HG02981 (cell line): ENCODE results near the gene ECT2.
A peak's percentile ranks its signal among the peaks of the same experiment; 100 is the strongest.
"Not testable (repeated sequence)": the region's sequence is repeated elsewhere in the genome, so short reads cannot be mapped to it uniquely, and the experiment has no call there.

ENCODE experiments used
- ATAC-seq: cut with Tn5 transposase; IDR thresholded peaks from one replicate; pipeline ENCODE4 v1.9.1; 2021; ENCODE audit warnings: mild to moderate bottlenecking, moderate library complexity; ENCODE audit not compliant: unreplicated experiment

The ECT2 gene, protein sequence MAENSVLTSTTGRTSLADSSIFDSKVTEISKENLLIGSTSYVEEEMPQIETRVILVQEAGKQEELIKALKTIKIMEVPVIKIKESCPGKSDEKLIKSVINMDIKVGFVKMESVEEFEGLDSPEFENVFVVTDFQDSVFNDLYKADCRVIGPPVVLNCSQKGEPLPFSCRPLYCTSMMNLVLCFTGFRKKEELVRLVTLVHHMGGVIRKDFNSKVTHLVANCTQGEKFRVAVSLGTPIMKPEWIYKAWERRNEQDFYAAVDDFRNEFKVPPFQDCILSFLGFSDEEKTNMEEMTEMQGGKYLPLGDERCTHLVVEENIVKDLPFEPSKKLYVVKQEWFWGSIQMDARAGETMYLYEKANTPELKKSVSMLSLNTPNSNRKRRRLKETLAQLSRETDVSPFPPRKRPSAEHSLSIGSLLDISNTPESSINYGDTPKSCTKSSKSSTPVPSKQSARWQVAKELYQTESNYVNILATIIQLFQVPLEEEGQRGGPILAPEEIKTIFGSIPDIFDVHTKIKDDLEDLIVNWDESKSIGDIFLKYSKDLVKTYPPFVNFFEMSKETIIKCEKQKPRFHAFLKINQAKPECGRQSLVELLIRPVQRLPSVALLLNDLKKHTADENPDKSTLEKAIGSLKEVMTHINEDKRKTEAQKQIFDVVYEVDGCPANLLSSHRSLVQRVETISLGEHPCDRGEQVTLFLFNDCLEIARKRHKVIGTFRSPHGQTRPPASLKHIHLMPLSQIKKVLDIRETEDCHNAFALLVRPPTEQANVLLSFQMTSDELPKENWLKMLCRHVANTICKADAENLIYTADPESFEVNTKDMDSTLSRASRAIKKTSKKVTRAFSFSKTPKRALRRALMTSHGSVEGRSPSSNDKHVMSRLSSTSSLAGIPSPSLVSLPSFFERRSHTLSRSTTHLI

DNA sequence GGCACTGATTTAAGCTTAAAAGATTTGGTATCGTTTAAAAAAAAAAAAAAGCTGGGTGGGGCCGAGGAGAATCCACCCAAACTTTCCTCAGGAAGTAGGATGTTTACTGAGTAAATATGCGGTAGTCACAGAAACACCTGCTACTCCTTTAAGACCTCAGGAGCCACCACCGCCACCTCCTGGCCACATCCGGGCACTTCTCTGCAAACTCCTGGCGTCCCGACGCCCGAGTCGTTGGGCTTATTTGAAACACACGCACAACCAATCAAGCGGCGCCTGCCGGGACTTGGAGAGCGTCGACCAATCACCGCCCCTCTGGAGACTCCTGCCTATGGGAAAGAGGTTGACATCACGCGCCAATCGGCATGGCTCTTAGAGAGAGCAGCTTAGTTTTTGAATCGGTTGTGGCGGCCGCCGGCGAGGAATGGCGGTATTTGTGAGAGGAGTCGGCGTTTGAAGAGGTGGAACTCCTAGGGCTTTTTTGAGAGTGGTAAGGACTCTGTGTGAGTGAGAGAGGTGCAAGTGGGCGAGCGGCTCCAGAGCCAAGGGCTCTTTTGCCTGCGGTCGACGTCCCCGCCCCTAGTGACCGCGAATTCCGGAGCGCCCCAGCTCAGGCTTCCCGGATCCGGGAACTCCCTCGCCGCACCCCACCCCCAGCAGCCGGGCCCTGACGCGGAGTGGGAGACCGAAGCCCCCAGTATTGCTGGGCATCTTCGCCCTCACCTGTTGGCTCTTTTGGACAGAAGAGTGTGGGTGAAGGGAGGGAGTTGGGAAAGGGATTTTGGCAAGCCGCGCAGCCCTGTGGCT lies at the start of gene ECT2:
Gene ECT2 (plus strand): TSS at position 359 of the 807 bp plus-strand sequence. CDS start 3,805 bp downstream, outside the sequence.
- peak; percentile 95 for ATAC-seq

DNA sequence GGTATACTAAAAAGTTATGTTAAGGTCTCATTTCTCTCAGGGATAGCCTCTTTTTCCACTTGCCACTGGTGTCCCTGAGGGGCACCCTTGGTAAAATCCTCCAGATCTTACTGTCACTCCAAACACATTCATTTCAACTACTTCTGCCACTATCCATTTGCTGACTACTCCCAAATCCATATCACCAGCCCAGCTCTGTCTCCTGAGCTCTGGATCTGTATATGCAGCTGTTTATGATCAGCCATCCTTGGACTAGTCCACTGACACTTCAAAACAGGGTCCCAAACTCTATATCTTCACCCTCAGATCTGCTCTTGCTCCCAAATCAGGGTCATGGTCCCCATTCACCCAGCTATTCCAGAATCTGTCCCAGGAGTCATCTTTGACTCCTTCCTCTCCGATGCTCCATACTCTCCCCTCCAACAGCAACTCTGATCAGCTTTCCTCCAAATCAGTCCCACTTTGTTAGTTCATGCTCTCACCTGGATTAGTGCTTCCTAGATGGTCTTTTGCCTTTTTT lies 49.5 kb upstream of the ECT2 start:
- no peak for ATAC-seq

DNA sequence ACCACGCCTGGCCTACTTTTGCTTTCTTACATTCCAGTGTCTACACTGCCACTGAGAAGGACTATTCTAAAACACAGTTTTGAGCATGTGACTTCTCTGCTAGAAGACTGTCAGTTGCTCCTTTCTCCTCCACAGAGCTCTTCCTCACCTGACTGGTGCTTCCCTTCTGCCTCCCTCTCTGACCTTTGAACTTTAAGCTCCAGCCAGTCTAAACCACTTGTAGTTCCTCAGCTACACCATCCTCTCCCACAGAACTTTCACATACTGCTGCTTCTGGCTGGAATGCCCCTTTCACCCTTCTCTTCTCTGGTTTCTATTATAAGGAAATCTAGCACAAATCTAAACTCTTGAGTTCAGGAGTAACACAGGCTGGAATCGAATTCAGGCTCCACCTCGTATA lies 48.8 kb upstream of the ECT2 start:
- ATAC-seq, result no peak

DNA sequence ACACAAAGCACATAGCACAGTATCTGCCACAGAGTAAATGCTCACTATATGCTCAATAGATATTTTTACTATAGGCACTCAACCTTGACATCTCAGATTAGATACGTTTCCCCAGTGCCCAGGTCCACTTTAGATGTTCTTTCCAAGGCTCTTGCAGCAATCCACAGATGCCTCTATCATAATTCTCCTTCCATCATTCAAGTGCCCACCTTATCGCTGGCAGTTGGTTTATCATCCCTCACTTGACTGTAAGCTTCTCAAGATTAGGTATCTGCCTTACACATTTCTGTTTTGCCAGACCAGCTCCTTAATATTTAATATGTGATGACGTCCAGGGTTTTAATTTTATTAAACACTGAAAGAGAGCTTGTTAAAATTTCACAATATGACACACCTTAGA lies 48.3 kb upstream of the ECT2 start:
- no peak for ATAC-seq

DNA sequence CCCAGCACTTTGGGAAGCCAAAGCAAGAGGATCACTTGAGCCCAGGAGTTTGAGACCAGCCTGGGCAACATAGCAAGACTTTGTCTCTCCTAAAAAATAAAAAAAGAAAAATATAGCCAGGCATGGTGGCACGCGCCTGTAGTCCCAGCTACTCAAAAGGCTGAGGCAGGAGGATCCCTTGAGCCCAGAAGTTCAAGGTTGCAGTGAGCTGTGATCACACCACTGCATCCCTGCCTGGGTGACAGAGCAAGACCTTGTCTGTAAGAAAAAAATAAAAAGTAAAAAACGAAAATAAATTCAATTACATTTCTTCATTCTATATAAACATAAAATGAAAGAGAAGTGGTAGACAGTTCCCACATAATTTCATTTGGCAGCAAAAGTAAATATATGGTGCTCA lies 47.8 kb upstream of the ECT2 start:
- not testable (repeated sequence) for ATAC-seq

DNA sequence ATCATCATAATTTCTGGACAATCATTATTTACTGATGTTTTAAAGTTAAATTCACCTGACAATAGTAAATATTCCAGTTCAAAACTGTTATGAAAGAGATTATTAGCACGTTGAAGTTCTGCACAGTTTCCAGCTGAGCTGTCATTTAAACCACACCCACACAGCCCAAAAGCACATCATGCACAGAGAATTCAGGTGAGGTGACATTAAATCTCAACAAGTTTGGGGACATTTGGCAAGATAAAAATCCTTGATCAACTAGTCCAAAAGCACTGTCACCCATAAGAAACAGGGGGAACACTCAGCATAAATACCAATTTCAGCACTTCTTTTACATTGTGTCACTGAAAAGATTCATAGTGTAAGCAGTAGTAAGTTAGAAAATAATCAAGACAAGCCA lies 46.5 kb upstream of the ECT2 start:
- no peak for ATAC-seq

DNA sequence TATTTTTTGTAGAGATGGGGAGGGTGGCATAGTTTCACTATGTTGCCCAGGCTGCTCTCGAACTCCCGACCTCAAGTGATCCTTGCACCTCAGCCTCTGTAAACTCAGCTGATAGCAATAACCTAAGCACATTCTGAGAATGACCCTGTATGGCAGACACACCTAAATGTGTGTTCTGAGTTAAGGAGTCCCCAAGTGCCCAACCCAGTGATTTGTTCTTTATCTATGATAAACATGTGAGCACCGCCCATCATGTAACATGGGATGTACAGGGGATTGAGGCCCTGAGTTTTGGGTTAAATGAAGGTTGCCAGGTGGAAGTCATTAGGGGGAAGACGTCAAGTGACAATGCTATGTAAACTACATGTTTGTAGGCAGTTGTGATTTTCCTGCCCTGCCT lies 45.4 kb upstream of the ECT2 start:
- ATAC-seq, result no peak

DNA sequence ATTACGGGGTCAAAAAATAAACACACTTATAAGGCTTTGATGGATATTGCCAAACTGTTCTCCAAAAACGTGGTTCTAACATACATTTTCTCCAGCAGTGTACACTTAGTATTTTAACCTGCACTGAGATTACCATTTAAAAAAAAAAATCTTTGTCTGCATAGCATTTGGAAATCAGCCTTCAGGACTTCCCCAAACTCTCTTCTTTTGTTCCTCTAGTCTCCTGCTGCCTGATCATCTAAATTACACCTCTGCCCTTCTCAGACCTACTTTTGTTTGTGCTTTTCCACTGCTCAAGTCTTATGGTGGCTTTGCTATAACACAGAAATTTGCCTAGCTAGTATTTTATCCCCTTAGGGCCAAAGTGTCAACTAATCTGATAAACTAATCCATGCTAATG lies 43.5 kb upstream of the ECT2 start:
- ATAC-seq, result no peak

DNA sequence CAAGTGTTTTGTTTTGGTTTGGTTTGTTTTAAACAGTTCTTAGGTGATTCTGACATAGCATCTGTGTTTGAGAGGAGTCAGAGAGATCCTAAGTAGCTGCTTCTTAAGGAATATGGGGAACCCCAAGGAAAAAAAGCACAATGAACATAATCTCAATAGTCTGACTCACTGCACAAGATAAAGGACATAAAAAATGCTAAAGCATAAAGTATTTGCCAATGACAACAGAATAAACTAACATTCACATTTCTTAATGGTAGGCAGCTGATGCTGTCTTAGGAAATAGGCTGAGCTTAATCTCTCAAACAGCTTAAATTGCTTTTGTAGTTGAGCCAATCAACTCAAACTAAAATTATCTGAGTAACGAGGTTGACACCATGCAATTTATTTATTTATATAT lies 42.6 kb upstream of the ECT2 start:
- ATAC-seq, result no peak

DNA sequence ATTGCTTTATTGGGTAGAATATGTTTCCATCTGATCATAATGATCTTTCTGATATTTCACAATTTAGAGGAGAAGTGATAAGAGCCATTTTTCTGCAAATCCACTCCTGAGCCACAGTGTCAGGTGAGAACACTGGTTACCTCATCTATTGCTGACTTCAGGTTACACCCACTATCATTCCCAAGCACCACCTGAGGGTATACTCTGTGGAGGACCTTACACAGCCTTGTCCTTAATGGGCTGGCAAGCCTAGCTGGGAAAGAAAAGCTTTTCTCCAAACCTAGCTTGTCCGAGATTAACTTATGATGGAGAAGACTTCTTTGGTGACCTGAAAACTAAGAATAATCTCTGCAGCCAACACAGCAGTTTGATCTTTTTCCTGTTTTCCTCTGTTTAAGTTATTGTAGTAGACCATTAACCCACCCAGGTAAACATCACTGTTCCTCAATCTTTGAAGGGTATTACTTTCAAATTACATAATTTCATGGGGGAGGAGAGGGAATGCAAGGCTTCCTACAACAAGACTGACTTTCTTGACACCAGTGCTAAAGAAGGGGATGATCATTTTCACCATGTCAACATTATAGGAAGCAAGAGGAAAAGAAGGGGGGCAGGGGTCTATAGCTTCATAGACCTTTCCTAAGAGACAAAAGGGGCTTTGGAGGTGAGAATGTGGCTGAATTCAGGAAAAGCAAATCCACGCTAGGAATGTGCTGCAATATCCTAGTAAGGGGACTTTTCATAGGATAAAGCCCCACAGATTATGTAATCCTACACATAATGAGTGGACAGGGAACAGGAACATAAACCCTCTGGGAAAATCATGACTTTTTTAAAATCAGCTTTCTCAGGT lies 41.4 kb upstream of the ECT2 start:
- no peak for ATAC-seq

DNA sequence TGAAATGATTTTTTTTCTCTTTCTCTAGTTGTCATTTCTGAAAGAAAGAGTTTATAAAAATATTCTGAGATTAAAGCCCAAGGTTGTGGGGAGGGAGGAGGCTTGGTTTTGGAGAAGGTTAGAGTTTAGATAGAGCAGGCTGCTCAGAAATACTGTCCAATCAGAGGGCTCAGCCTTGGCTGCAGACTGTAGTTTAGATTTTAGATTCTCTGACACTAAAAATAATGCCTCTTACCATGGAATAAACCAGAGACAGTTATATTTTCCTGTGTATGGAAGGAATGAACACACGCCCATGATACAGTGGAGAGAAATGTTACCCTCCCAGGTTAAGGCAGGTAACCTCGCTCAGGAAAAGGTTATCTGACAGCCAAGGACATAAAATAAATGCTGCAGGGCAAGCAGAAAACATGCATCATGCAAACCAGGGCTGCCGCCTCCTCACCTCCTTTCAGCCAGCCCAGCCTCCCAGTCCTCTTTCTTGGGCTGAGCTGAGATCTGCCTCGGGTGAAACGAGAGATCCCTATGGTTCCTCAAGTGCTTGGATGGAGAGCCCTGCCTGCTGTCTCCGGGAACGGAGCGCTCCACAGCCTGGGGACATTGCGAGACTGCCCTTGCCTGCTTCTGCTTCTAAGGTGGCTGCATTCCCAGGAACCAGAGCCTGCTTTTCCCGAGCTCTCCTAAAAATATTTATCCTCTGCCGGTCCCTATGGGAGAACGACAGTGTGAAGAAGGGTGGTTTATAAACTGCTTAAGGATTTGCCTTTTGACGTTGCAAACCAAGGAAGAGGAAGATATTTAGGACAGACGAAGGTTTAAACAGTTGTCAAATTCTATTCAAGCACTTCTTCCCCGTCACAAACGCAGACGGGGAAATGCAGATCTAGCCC lies 40.5 kb upstream of the ECT2 start:
- no peak for ATAC-seq

DNA sequence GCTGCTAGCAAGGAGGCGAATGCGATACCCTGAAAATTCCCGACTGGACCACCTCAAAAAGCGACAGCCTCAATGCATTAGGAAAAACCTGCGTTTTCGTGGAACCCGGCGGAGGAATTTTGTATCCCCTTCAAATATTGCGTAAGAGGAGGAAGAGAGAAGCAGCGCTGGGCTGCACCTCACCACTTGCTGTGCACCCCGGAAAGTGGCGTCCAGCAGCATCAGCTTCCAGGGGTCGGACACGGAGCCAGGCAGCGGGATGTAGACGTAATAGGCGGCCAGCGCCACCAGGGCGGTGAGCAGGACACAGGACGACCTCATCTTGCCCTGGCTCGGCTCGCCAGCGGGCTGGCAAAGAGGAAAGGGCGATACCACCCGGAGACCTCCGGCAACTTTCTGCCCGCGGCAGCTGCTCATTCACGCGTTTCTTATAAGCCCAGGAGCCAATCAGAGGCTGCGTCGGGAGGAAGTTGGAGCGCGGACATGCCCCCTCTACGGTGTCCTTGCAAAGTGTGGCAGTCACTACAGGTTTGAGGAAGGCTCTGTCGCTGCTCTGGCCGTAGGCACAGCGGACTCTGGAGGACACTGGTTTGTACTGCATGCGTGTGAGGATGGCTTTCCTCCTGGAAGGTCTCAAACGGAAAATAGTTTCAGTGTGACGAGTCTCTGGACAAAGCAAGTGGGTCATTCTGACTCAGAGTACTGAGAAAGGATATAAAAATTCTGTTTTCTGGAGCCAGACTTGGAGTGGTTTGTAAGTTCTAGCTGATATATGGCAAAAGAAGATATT lies 39.7 kb upstream of the ECT2 start, which contains the start of gene NCEH1:
Gene NCEH1 (minus strand): TSS at position 404 of the 790 bp plus-strand sequence. CDS start 83 bp downstream, at position 321.
- ATAC-seq, result peak; percentile 99

DNA sequence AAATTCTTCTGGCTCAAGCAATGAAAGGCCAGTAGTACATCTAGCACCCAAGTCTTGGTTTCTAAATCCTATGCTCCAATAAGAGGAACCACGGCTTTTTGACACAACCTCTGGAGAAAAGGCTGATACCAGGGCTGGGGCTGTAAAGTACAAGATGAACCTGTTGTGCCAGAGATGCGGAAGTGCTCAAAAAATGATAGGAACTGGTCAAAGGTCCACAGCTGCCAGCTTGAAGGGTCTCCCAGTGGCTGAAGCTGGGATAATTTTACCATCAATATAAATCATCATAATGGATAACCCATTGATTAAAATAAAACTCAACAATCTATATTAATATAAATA lies 39.1 kb upstream of the ECT2 start:
- no peak for ATAC-seq

DNA sequence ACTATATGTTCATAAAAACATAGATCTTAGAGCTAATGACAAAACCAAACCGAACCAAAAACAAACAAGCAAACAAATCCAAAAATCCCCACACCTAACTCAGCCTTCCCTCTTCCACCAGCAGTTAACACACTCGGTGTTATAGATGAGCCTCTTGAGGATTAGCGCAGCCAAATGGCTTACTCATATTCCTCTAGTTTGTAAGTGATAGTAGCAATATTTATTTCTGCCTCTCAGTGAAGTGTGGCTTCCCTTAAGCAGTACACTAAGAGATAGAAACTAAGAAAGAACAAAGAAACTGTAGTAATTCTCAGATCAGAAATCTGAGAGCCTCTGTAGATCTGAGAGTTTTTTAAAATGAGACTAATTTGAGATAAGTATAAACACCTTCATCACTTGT lies 37.2 kb upstream of the ECT2 start:
- ATAC-seq, result no peak

DNA sequence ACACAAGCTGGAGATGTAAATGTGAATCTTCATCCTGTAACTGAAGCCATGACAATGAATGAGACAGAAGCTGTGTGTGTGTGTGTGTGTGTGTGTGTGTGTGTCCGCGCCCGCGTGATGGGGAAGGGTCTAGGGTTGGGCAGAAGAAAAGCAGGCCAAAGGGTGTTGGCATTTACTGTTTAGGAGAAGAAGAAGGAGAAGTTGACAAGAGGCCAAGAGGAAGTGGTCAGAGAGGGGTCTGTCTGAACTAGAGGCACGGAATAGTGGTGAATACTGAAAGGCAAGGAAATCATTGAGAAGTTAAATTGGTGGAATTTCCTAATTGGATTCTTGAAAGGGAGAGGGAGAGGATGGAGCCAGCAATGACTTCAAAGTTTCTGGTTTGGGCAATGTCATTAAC lies 34.0 kb upstream of the ECT2 start:
- ATAC-seq, result no peak

DNA sequence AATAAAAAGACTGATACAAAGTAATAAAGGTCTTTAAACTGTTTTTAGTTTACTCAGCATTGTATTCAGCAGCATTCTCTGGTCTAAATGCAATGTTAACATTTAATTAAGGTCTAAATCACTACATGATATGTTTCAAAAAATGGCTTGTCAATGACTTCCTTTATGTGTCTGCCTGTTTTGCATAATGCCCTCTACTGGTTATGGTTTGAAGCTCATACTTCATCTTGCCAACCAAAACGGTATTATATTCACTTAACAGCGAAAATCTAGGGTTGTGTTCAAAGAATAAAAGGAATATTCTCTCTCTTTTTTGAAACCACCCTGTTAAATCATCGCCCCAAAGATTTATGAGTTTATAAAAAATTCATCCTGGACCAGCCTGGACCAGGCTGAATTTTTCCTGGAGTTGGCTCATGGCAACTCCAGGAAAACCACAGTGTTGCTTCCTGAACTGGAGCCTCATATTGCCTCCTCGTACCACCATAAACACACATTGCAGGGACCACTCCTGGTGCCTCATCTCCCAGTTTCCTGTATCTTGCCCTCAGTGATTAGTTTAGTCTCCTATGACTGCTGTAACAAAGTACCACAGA lies 32.9 kb upstream of the ECT2 start:
- ATAC-seq, result no peak

DNA sequence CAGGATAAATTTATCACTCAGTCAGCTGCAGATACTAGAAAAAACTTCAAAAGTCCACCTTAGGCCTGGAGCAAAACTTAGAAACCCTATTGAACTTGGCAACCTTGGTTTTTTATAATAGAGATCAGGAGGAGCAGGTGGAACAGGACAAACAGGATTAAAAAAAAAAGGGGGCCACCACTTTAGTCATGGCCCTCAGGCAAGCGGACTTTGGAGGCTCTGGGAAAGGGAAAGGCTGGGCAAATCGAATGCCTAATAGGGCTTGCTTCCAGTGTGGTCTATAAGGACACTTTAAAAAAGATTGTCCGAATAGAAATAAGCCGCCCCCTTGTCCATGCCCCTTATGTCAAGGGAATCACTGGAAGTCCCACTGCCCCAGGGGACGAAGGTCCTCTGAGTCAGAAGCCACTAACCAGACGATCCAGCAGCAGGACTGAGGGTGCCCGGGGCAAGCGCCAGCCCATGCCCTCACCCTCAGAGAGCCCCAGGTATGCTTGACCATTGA lies 27.9 kb upstream of the ECT2 start:
- not testable (repeated sequence) for ATAC-seq

DNA sequence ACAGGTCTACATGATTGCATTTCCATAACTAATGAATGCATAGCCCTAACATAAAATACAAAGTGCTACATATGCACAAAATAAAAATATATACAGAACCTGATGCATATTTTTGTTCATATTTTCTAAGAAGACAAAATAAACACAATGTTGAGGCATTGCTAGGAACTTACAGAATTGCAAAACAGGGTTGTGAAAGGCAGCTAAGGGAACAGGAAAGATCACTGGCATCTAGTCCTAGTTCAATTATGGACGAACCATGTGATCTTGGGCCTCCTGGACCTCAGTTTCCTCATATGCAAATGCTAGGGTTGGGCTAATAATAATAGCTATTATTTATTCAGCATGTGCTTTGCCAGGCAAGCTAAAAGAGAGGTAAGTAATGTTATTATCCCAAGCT lies 24.1 kb upstream of the ECT2 start:
- no peak for ATAC-seq
